ENCODE data around the gene CFAP299.
"Not testable (repeated sequence)": the region's sequence is repeated elsewhere in the genome, so short reads cannot be mapped to it uniquely, and the experiment has no call there.

CFAP299 gene

GRCh38 chr4:80749558-80749957 lies 414.0 kb downstream of the CFAP299 start:
- DNase-seq = not testable (repeated sequence)

- DNase-seq = no peak
Measured at GRCh38 chr4:80751200-80751599, 415.7 kb downstream of the CFAP299 start.

- DNase-seq = no peak
Measured at GRCh38 chr4:80767944-80768343, 432.4 kb downstream of the CFAP299 start.

- no peak for DNase-seq
Measured at GRCh38 chr4:80776168-80776567, 440.6 kb downstream of the CFAP299 start.

GRCh38 chr4:80781431-80781830 lies 445.9 kb downstream of the CFAP299 start:
- no peak for DNase-seq

- no peak for DNase-seq
Measured at GRCh38 chr4:80787306-80787705, 451.8 kb downstream of the CFAP299 start.

- no peak for DNase-seq
Measured at GRCh38 chr4:80788798-80789197, 453.3 kb downstream of the CFAP299 start.

- no peak for DNase-seq
Measured at GRCh38 chr4:80790152-80790551, 454.6 kb downstream of the CFAP299 start.

- DNase-seq = not testable (repeated sequence)
Measured at GRCh38 chr4:80793660-80794059, 458.1 kb downstream of the CFAP299 start.

- DNase-seq = no peak
Measured at GRCh38 chr4:80798082-80798481, 462.6 kb downstream of the CFAP299 start.

- not testable (repeated sequence) for DNase-seq
Measured at GRCh38 chr4:80800719-80801118, 465.2 kb downstream of the CFAP299 start.

GRCh38 chr4:80803337-80803736 lies 467.8 kb downstream of the CFAP299 start:
- no peak for DNase-seq

- no peak for DNase-seq
Measured at GRCh38 chr4:80806472-80806871, 470.9 kb downstream of the CFAP299 start.

- no peak for DNase-seq
Measured at GRCh38 chr4:80809039-80809729, 473.7 kb downstream of the CFAP299 start.

GRCh38 chr4:80811406-80811805 lies 475.9 kb downstream of the CFAP299 start:
- DNase-seq = no peak

GRCh38 chr4:80812145-80812544 lies 476.6 kb downstream of the CFAP299 start:
- DNase-seq = no peak

- DNase-seq = no peak
Measured at GRCh38 chr4:80814266-80814665, 478.7 kb downstream of the CFAP299 start.

GRCh38 chr4:80831383-80832361 lies 496.1 kb downstream of the CFAP299 start:
- no peak for DNase-seq

GRCh38 chr4:80839281-80839680 lies 503.8 kb downstream of the CFAP299 start:
- DNase-seq = no peak

GRCh38 chr4:80839792-80840191 lies 504.3 kb downstream of the CFAP299 start:
- no peak for DNase-seq

- DNase-seq = no peak
Measured at GRCh38 chr4:80840396-80840795, 504.9 kb downstream of the CFAP299 start.

GRCh38 chr4:80841587-80842281 lies 506.2 kb downstream of the CFAP299 start:
- DNase-seq = no peak

GRCh38 chr4:80846210-80846609 lies 510.7 kb downstream of the CFAP299 start:
- no peak for DNase-seq

Measured in NCI-H524 treated with DMSO at 0.1 percent for 48 hours (cell line).